GM12878 (cell line): ENCODE data around the gene VWA3B. TPM values are rescaled to one million over a fixed set of nuclear protein-coding genes. Genes with fewer than 3 reads are reported as not detected.

ENCODE experiments used
- ATAC-seq: fragments of 200-7000 bp; cut with Tn5 transposase; 3 replicates; pipeline ENCODE4 v1.9.1; 2020; ENCODE audit warnings: mild to moderate bottlenecking, moderate library complexity
- BruUV-seq: library from RNA; stranded (reverse); fragments of 400-500 nt; replicated peaks from 2 replicates; lab custom pipeline; 2021; lab: Mats Ljungman, UMichigan
- CTCF ChIA-PET: fragments of 300-600 bp; sonication (Branson Sonifier 250); formaldehyde crosslinking; extraction: SDS; loops from one replicate; lab custom pipeline; 2021; ENCODE audit warnings: inconsistent platforms; lab: Yijun Ruan, JAX
- POLR2A ChIA-PET: fragments of 350-600 bp; formaldehyde crosslinking; extraction: SDS; loops from one replicate; lab custom pipeline; 2021; ENCODE audit warnings: inconsistent platforms; lab: Charles Lee
- RAD21 ChIA-PET: fragments of 300-600 bp; sonication (Branson Sonifier 250); formaldehyde crosslinking; loops from one replicate; lab custom pipeline; 2023; ENCODE audit warnings: antibody characterized with exemption; ENCODE audit not compliant: unreplicated experiment; lab: Charles Lee
- SMC1A ChIA-PET: fragments of 300-600 bp; sonication (Branson Sonifier 250); formaldehyde crosslinking; loops from one replicate; lab custom pipeline; 2023; ENCODE audit not compliant: unreplicated experiment, uncharacterized antibody; lab: Charles Lee
- DNase-seq: peaks from one replicate; pipeline ENCODE4 v3.0.0-alpha.2; 2011; ENCODE audit warnings: low read depth, low spot score
- FAIRE-seq: peaks from 3 replicates; lab custom pipeline; 2011; peaks lifted over from hg19 to GRCh38; lab: Jason Lieb, UNC
- H2AFZ ChIP-seq: 2 replicates; pipeline ENCODE4 v1.6.0; 2011; ENCODE audit warnings: low read depth, low read length, control low read depth; ENCODE audit not compliant: control insufficient read depth
- H3K27ac ChIP-seq: 2 replicates; pipeline ENCODE4 v1.5.1; 2011; ENCODE audit warnings: control low read depth; ENCODE audit not compliant: control insufficient read depth, insufficient read depth
- H3K27me3 ChIP-seq, 2 experiments: replicated peaks in 1 of 2; 2 replicates each; pipeline versions ENCODE4 v1.6.0 to v1.6.1; 2011; ENCODE audit warnings: low read length in 1 of 2; ENCODE audit not compliant: control insufficient read depth in 2 of 2, insufficient read depth in 2 of 2
- H3K36me3 ChIP-seq, 2 experiments: 2 replicates each; pipeline ENCODE4 v1.5.1; 2011; ENCODE audit warnings: low read length in 1 of 2; ENCODE audit not compliant: control insufficient read depth in 2 of 2, insufficient read depth in 2 of 2
- H3K4me1 ChIP-seq: 2 replicates; pipeline ENCODE4 v1.6.1; 2011; ENCODE audit warnings: mild to moderate bottlenecking, low read length, moderate library complexity, mixed read lengths; ENCODE audit not compliant: control insufficient read depth, insufficient read depth
- H3K4me2 ChIP-seq: 2 replicates; pipeline ENCODE4 v1.6.0; 2011; ENCODE audit warnings: control low read depth; ENCODE audit not compliant: control insufficient read depth, insufficient read depth
- H3K4me3 ChIP-seq: fragments of 200-600 bp; sonication (generic); 2 replicates; pipeline ENCODE4 v1.5.1; 2016
- H3K79me2 ChIP-seq: 2 replicates; pipeline ENCODE4 v1.6.0; 2011; ENCODE audit warnings: low read length; ENCODE audit not compliant: control insufficient read depth, insufficient read depth
- H3K9ac ChIP-seq: 2 replicates; pipeline ENCODE4 v1.8.0; 2011; ENCODE audit warnings: low read length, control low read depth, mixed read lengths; ENCODE audit not compliant: control insufficient read depth, insufficient read depth
- H3K9me3 ChIP-seq: replicated peaks from 3 replicates; pipeline ENCODE4 v1.5.1; 2011; ENCODE audit warnings: mild to moderate bottlenecking, low read length; ENCODE audit not compliant: control insufficient read depth, insufficient read depth
- H4K20me1 ChIP-seq: 2 replicates; pipeline ENCODE4 v1.6.0; 2011; ENCODE audit not compliant: control insufficient read depth, insufficient read depth
- EED ChIP-seq: sonication (generic); IDR thresholded peaks from 2 replicates; pipeline ENCODE4 v1.6.1; 2016; ENCODE audit warnings: antibody characterized with exemption, low read depth
- FOXK2 ChIP-seq: fragments of 450-650 bp; IDR thresholded peaks from 2 replicates; pipeline ENCODE4 v1.6.1; 2017; ENCODE audit warnings: mild to moderate bottlenecking, moderate library complexity
- SMAD1 ChIP-seq: fragments of 450-650 bp; IDR thresholded peaks from 2 replicates; pipeline ENCODE4 v1.6.1; 2018; ENCODE audit warnings: mild to moderate bottlenecking, low read depth; ENCODE audit not compliant: partially characterized antibody
- SMARCA5 ChIP-seq: fragments of 450-650 bp; IDR thresholded peaks from 2 replicates; pipeline ENCODE4 v1.6.1; 2017; ENCODE audit warnings: mild to moderate bottlenecking
- SREBF1 ChIP-seq: IDR thresholded peaks from 2 replicates; pipeline ENCODE4 v1.6.1; 2012; ENCODE audit warnings: mild to moderate bottlenecking, low read length
- SUZ12 ChIP-seq: fragments of 200-600 bp; sonication (generic); IDR thresholded peaks from one replicate; pipeline ENCODE4 v1.6.1; 2018; ENCODE audit warnings: antibody characterized with exemption, mild to moderate bottlenecking; ENCODE audit not compliant: unreplicated experiment
- WRNIP1 ChIP-seq: IDR thresholded peaks from 2 replicates; pipeline ENCODE4 v1.6.1; 2011; ENCODE audit warnings: low read depth, low read length, improper control_type of control experiment, borderline replicate concordance
- YBX1 ChIP-seq: fragments of 450-650 bp; IDR thresholded peaks from 2 replicates; pipeline ENCODE4 v1.6.1; 2016; ENCODE audit warnings: antibody characterized with exemption
- WGBS: methylation state at CpG from one replicate; pipeline ENCODE4 v1.1.6; 2016; ENCODE audit warnings: low lambda C conversion rate; ENCODE audit not compliant: insufficient replicate concordance, insufficient coverage; ENCODE audit errors: missing lambda C conversion rate; 5-methylcytosine and 5-hydroxymethylcytosine counted together
- in situ Hi-C: fragments of 300-500 bp; cut with MboI; formaldehyde crosslinking; loops from 9 replicates; pipeline ENCODE4 v1.14.3; 2018; ENCODE audit warnings: mixed read lengths
- intact Hi-C: fragments of 100-400 bp; cut with micrococcal nuclease; formaldehyde crosslinking; loops from one replicate; pipeline ENCODE4 v1.14.2; 2022; ENCODE audit not compliant: unreplicated experiment
- polyA plus RNA-seq, 11 experiments: library from polyadenylated mRNA; depleted of rRNA in 4 of 11; unstranded in 6 of 11; stranded (reverse) in 5 of 11; fragments of >200 nt; fragmentation: Nextera tagmentation in 4 of 11; fragmentation: Illumina TruSeq in 1 of 11; extraction: Ambion mirVana in 4 of 11; extraction: Trizol in 1 of 11; gene quantifications; 1 replicate in 1 of 11; 2 replicates in 10 of 11; pipeline versions ENCODE4 v1.2.1 to v1.2.3, GENCODE V29; 2011 to 2016; ENCODE audit warnings: inconsistent platforms in 2 of 11, missing spikeins in 2 of 11, low read depth in 1 of 11
- total RNA-seq, 4 experiments: library from RNA; depleted of rRNA in 3 of 4; stranded (reverse); fragments of >200 nt in 3 of 4; fragmentation: Illumina TruSeq in 1 of 4; extraction: Trizol in 1 of 4; gene quantifications; 2 replicates each; pipeline versions ENCODE4 v1.2.1 to v1.2.3, GENCODE V29; 2013 to 2021
- TF ChIP-seq, protein P1 (sequence below): IDR thresholded peaks from 2 replicates; pipeline ENCODE4 v1.6.1; 2011; ENCODE audit warnings: borderline replicate concordance, low read depth, mild to moderate bottlenecking, moderate library complexity, low read length; ENCODE audit not compliant: insufficient read depth, poor library complexity, severe bottlenecking
- TF ChIP-seq, protein P2 (sequence below): fragments of 450-650 bp; IDR thresholded peaks from 2 replicates; pipeline ENCODE4 v1.6.1; 2018; ENCODE audit warnings: borderline replicate concordance, mild to moderate bottlenecking; ENCODE audit not compliant: partially characterized antibody
- TF ChIP-seq, protein P3 (sequence below): IDR thresholded peaks from 2 replicates; pipeline ENCODE4 v1.6.1; 2011; ENCODE audit warnings: mild to moderate bottlenecking, low read depth, low read length, moderate library complexity; ENCODE audit not compliant: insufficient replicate concordance

The VWA3B gene
- total and polyA plus RNA-seq, 10 of the 15 experiments (the other 5 are each of a cell fraction or from before 2014, with no cell fraction given) = 0.04 to 0.86 (median 0.19) TPM; not detected in 4

DNA sequence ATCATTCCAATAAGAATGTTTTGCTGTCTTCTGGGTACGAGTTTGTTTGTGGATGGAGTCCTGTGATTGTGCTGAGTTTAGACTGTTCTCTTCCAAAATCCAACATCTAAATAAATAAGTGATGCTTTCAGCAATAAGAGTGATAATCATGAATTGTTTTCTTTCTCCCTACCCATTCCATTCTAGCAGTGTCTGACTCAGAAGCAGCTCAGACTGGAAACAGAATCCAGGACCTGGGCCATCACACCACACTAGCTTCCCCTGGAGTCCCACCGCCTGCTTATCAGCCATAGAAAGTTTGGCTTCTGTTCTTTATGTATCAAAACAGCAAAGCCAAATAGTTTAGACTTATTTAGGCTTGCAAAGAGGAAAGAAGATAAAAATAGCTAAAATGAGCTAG, 182.9 kb downstream of the VWA3B start:
- Histone ChIP-seq H2AFZ (no peak overlapping the region), H3K27me3 (no peaks in the 10 kb centered on the region; a peak in 1 of 4 replicates), H3K4me2 (no peak overlapping the region), H3K79me2 (no peaks in the 10 kb centered on the region), H3K4me1 (no peaks in the 10 kb centered on the region)
- SMC1A ChIA-PET = interaction anchor here (0.6 to 2.9 kb wide), 14 partner anchors 9 to 591 kb away, joined by 3 to 17 read pairs (median 4); no protein-coding TSS in a partner anchor
- ATAC-seq = no peak
- DNase-seq = no peak
- in situ Hi-C loops = loop anchor here (5.0 kb wide), 1 partner anchor 463 kb away; no protein-coding TSS in a partner anchor
- TF ChIP-seq SREBF1 (no peak), FOXK2 (no peak), EED (no peak), SUZ12 (no peak), YBX1 (no peak), SMAD1 (no peak), SMARCA5 (no peak), WRNIP1 (no peak)
- TF ChIP-seq, protein P1, sequence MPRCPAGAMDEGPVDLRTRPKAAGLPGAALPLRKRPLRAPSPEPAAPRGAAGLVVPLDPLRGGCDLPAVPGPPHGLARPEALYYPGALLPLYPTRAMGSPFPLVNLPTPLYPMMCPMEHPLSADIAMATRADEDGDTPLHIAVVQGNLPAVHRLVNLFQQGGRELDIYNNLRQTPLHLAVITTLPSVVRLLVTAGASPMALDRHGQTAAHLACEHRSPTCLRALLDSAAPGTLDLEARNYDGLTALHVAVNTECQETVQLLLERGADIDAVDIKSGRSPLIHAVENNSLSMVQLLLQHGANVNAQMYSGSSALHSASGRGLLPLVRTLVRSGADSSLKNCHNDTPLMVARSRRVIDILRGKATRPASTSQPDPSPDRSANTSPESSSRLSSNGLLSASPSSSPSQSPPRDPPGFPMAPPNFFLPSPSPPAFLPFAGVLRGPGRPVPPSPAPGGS = no peak
- TF ChIP-seq, protein P2, sequence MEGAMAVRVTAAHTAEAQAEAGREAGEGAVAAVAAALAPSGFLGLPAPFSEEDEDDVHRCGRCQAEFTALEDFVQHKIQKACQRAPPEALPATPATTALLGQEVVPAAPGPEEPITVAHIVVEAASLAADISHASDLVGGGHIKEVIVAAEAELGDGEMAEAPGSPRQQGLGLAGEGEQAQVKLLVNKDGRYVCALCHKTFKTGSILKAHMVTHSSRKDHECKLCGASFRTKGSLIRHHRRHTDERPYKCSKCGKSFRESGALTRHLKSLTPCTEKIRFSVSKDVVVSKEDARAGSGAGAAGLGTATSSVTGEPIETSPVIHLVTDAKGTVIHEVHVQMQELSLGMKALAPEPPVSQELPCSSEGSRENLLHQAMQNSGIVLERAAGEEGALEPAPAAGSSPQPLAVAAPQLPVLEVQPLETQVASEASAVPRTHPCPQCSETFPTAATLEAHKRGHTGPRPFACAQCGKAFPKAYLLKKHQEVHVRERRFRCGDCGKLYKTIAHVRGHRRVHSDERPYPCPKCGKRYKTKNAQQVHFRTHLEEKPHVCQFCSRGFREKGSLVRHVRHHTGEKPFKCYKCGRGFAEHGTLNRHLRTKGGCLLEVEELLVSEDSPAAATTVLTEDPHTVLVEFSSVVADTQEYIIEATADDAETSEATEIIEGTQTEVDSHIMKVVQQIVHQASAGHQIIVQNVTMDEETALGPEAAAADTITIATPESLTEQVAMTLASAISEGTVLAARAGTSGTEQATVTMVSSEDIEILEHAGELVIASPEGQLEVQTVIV = no peak
- TF ChIP-seq, protein P3, sequence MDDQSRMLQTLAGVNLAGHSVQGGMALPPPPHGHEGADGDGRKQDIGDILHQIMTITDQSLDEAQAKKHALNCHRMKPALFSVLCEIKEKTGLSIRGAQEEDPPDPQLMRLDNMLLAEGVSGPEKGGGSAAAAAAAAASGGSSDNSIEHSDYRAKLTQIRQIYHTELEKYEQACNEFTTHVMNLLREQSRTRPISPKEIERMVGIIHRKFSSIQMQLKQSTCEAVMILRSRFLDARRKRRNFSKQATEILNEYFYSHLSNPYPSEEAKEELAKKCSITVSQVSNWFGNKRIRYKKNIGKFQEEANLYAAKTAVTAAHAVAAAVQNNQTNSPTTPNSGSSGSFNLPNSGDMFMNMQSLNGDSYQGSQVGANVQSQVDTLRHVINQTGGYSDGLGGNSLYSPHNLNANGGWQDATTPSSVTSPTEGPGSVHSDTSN = no peak
- TF ChIP-seq, all 136 proteins: peak for 0
- H4K20me1 ChIP-seq = no peaks in the 10 kb centered on the region
- no TSS peak for BruUV-seq
- WGBS = 25% methylated on average over 2 of the region's 2 CpGs
- H3K36me3 ChIP-seq = no peaks in the 10 kb centered on the region
- intact Hi-C loops = loop anchor here (1.0 to 2.0 kb wide), 2 partner anchors 464 to 529 kb away; no protein-coding TSS in a partner anchor
- no peak overlapping the region for H3K27ac ChIP-seq
- no peak for FAIRE-seq
- no peaks in the 10 kb centered on the region; the same call in 2 of the 3 replicates for H3K9me3 ChIP-seq
- H3K9ac ChIP-seq = no peak overlapping the region
- POLR2A ChIA-PET = no interaction called here
- CTCF ChIA-PET = interaction anchor here (0.6 to 4.5 kb wide), 19 partner anchors 10 to 571 kb away, joined by 3 to 29 read pairs (median 4); no protein-coding TSS in a partner anchor
- no peak overlapping the region for H3K4me3 ChIP-seq
- RAD21 ChIA-PET = interaction anchor here (0.6 to 2.7 kb wide), 6 partner anchors 110 to 561 kb away, joined by 3 to 16 read pairs (median 6); no protein-coding TSS in a partner anchor
